WTC11 (cell line): ENCODE results near the gene NDE1.
"Not testable (repeated sequence)": the region's sequence is repeated elsewhere in the genome, so short reads cannot be mapped to it uniquely, and the experiment has no call there.

Experiments
- CTCF ChIP-seq: fragments of 200-600 bp; IDR thresholded peaks from 2 replicates; pipeline ENCODE4 v1.8.0; 2022; ENCODE audit warnings: antibody characterized with exemption
- E2F1 ChIP-seq: sonication (generic); formaldehyde crosslinking; IDR thresholded peaks from 2 replicates; pipeline ENCODE4 v1.8.0; 2022; ENCODE audit warnings: mild to moderate bottlenecking, missing genetic modification reagents
- SP1 ChIP-seq: sonication (generic); formaldehyde crosslinking; conservative IDR thresholded peaks from 2 replicates; pipeline ENCODE4 v1.8.1; 2022; ENCODE audit warnings: missing genetic modification reagents
- TCF7 ChIP-seq: sonication (generic); formaldehyde crosslinking; IDR thresholded peaks from 2 replicates; pipeline ENCODE4 v1.8.0; 2022; ENCODE audit warnings: mild to moderate bottlenecking, low read depth, missing genetic modification reagents, moderate library complexity
- USF2 ChIP-seq: sonication (generic); formaldehyde crosslinking; IDR thresholded peaks from 2 replicates; pipeline ENCODE4 v1.8.1; 2023; ENCODE audit warnings: mild to moderate bottlenecking, missing genetic modification reagents, moderate library complexity
- ZBTB21 ChIP-seq: sonication (generic); formaldehyde crosslinking; IDR thresholded peaks from 2 replicates; pipeline ENCODE4 v1.8.1; 2023; ENCODE audit warnings: mild to moderate bottlenecking, missing genetic modification reagents, borderline replicate concordance

GRCh38 chr16:15655561-15655960 is 5.5 kb downstream of the NDE1 start:
- TF ChIP-seq TCF7 (CRISPR knock-in tag); CTCF; ZBTB21; E2F1 (CRISPR knock-in tag); SP1; USF2 (CRISPR knock-in tag): not testable (repeated sequence)
